ENCODE data around the gene RIC8B. TPM values are rescaled to one million over a fixed set of nuclear protein-coding genes. Genes with fewer than 3 reads are reported as not detected.
A peak's percentile ranks its signal among the peaks of the same experiment; 100 is the strongest.

RIC8B gene
- total and polyA plus RNA-seq, 12 donors, result 6.6 to 32.1 (median 22.3) TPM

- Histone ChIP-seq H3K27ac (peak overlapping the region in 4 of 10 donors; percentile 13 to 63 (median 31)), H3K27me3 (peaks cover 0 to 28% (median 0%) of the 10 kb centered on the region in 7 donors), H3K9me3 (no peaks in the 10 kb centered on the region), H3K4me3 (no peak overlapping the region), H3K4me1 (peaks cover 0 to 30% (median 12%) of the 10 kb centered on the region in 9 donors), H3K36me3 (no peaks in the 10 kb centered on the region)
- intact Hi-C loops (cut with DNase I), result loop anchor here in 2 of 10 donors (5.0 to 10.0 kb wide), 2 partner anchors 76 to 148 kb away; no protein-coding TSS in a partner anchor
- ATAC-seq (peak; percentile 21 to 85 (median 77)), DNase-seq (peak; percentile 32 to 44)
- WGBS, 2 donors, result 41 to 43% methylated on average over 8 of the region's 8 CpGs
- TF ChIP-seq CTCF (IDR thresholded peaks at IDR 0.05), result no peak
Measured at GRCh38 chr12:106766393-106766826, 8.1 kb upstream of the RIC8B start.

GRCh38 chr12:106767206-106767605, 7.3 kb upstream of the RIC8B start:
- Histone ChIP-seq H3K27me3 (peaks cover 0 to 28% (median 0%) of the 10 kb centered on the region in 7 donors), H3K9me3 (no peaks in the 10 kb centered on the region), H3K27ac (peak overlapping the region in 1 of 10 donors; percentile 63), H3K4me3 (no peak overlapping the region), H3K4me1 (peaks cover 0 to 38% (median 16%) of the 10 kb centered on the region in 9 donors), H3K36me3 (no peaks in the 10 kb centered on the region)
- WGBS, 2 donors, result 66 to 70% methylated on average over 2 of the region's 2 CpGs
- DNase-seq, result no peak
- intact Hi-C loops (cut with DNase I), result loop anchor here in 2 of 10 donors (5.0 to 10.0 kb wide), 2 partner anchors 75 to 148 kb away; no protein-coding TSS in a partner anchor
- no peak for TF ChIP-seq CTCF (IDR thresholded peaks at IDR 0.05)
- ATAC-seq, result no peak

- 51 to 55% methylated on average over 9 of the region's 9 CpGs for WGBS, 2 donors
- Histone ChIP-seq H3K9me3 (no peaks in the 10 kb centered on the region), H3K27ac (peak overlapping the region in 1 of 10 donors; percentile 12), H3K4me1 (peaks cover 0 to 41% (median 17%) of the 10 kb centered on the region in 9 donors), H3K4me3 (no peak overlapping the region), H3K27me3 (peaks cover 0 to 28% (median 0%) of the 10 kb centered on the region in 7 donors), H3K36me3 (no peaks in the 10 kb centered on the region)
- ATAC-seq (no peak), DNase-seq (no peak)
- intact Hi-C loops (cut with DNase I), result loop anchor here in 2 of 10 donors (5.0 to 10.0 kb wide), 2 partner anchors 74 to 147 kb away; no protein-coding TSS in a partner anchor
- TF ChIP-seq CTCF (IDR thresholded peaks at IDR 0.05), result no peak
Measured at GRCh38 chr12:106767954-106768822, 6.3 kb upstream of the RIC8B start.

GRCh38 chr12:106769078-106769477, 5.4 kb upstream of the RIC8B start:
- Histone ChIP-seq H3K27ac (no peak overlapping the region), H3K4me1 (peaks cover 0 to 45% (median 21%) of the 10 kb centered on the region in 9 donors), H3K27me3 (peaks cover 0 to 28% (median 0%) of the 10 kb centered on the region in 7 donors), H3K36me3 (no peaks in the 10 kb centered on the region), H3K9me3 (no peaks in the 10 kb centered on the region), H3K4me3 (no peak overlapping the region)
- DNase-seq, result no peak
- TF ChIP-seq CTCF (IDR thresholded peaks at IDR 0.05), result no peak
- intact Hi-C loops (cut with DNase I), result loop anchor here in 2 of 10 donors (5.0 to 10.0 kb wide), 2 partner anchors 73 to 146 kb away; no protein-coding TSS in a partner anchor
- 56 to 80% methylated on average over 5 of the region's 5 CpGs for WGBS, 2 donors
- ATAC-seq, result no peak
